GM19023 (cell line): ENCODE data around the gene ABCC4.

Source experiments
- ATAC-seq: cut with Tn5 transposase; IDR thresholded peaks from one replicate; pipeline ENCODE4 v1.9.1; 2021; ENCODE audit warnings: mild to moderate bottlenecking, moderate library complexity; ENCODE audit not compliant: unreplicated experiment

The ABCC4 gene

DNA sequence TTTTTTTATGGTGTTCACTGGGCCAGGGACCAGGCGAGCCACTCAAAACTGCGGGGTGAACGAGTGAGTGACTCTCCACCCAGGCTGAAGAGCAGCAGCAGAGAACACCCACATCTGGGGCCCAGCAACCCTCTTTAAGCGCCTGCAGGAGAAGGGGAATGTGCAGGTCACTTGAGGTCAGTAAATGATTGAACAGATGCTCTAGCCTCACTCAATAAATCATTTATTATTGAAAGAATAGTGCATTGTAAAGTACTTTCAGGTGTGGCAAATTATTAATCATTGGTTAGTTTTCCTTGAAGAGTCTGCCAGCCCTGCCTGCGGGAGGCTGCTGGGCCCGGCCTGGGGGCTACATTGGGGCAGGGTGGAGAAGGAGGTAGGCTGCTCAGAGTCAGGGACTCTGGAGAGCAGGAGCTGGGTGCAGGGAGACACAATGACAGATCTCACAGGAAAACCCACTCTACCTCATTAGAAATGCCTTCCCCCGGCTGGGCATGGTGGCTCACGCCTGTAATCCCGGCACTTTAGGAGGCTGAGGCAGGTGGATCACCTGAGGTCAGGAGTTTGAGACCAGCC is 42.5 kb downstream of the ABCC4 start:
- peak; percentile 53 for ATAC-seq

DNA sequence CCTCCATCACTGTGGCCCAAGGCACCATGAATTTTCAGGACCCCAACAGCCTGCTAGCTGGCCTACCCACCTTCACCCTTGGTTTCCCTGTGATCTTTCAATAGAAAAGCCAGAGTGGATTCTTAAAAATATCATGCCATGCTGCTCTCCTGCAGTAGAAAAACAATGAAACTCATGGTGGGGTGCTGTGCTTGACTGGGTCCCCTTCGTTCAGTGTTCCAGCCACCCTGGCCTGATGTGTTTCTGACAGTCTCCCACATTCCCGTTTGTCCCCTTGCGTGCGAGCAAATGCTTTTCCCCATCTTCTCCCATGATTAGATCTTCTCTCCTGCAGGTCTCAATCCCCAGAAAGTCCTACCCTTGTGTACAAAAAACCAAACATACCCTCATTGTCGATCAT is 43.2 kb downstream of the ABCC4 start:
- ATAC-seq = no peak

DNA sequence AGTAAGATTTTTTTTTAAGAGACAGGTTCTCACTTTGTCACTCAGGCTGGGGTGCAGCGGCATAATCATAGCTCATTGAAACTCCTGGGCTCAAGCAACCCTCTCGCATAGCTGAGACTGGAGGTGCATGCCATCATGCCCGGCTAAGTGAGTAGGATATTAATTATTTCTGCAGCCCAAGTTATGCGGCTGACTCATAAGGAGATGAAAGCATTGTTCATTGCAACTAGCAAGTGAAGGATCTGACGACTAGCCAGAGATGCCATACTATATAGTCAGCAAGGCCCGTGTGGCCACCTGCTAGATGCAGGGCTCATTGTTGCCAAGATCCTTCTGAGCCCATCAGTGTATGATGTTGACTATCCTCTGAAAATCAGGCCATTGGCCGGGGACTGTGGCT is 45.2 kb downstream of the ABCC4 start:
- no peak for ATAC-seq

DNA sequence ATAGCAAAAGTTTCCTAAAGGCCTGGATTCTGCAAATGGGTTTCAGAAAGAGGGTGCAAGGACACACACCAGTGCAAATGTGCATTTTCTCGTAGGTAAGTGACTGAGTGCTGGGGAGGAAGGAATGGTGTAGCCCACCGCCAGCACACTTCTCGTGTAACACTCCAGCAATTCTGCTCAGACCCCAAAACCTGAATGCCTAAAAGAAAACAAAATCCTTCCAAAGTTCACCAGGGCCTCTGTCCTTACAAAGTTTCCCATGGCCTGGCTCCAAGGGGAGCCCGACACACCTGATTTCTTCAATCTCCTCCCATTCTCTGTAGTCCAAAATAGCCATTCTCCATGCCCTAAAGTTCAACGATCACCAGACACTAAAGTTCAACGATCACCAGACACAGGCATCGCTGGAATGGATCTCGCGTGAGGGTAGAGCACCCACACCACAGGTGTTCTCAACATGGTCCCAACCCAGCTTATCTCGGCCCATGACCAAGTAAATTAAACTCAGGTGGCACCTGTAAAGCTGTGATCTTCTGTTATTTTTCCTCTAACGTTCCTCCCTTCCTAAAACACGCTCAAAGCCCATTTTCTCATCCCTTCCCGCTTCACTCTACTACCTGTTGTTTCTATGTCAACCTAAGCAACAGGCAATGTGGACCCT is 46.0 kb downstream of the ABCC4 start:
- no peak for ATAC-seq

DNA sequence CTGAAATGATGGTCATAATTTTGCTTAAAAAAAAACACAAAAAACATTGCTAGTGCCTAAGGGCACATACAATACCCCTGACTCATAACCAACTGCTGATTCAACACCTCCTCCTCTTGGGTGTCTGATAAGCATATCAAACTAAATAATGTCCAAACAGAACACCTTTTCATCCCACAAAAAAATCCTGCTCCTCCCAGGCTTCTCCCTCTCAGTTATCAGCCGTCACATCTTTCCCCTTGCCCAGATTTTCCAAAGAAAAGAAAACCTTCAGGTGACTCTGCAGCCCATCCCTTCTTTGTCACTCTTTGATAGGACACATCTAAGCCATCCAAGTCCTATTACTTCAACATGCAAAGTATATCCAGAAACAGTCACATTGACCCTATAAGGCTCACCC is 46.9 kb downstream of the ABCC4 start:
- no peak for ATAC-seq

DNA sequence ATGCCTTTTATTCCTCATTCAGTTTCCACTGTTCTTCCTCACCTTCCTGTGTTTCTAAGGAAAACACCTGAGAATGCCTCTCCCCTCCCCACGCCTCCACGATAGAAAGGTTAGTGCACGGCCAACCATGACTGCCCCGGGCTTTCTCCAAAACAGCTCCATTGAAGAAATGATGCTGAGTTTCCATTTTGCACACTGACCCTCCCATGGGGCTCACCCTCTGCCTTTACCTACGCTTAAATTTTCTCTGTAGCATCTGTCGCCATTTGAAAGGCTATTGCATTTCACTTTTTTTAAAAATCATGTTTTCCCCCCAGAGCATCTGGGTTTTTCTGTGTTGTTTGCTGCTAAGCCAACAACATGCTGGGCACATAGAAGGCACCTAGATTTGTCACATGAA is 48.2 kb downstream of the ABCC4 start:
- ATAC-seq = no peak

DNA sequence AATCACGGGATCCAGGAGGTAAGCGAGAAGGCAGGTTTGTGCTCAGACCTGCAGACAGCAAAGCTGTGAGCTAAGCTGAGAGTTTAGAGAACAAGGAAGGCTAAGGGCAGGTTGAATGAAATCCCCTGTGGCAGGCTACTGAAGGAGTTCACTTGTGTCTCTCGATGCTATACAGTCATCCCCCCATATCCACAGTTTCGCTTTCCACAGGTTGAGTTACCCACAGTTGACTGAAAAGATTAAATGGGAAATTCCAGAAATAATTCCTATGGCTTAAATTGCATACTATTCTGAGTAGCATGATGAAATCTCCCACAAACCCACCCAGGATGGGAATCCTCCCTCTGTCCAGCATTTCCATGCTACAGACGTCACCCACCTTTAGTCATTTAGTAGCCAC is 49.6 kb downstream of the ABCC4 start:
- peak; percentile 44 for ATAC-seq

DNA sequence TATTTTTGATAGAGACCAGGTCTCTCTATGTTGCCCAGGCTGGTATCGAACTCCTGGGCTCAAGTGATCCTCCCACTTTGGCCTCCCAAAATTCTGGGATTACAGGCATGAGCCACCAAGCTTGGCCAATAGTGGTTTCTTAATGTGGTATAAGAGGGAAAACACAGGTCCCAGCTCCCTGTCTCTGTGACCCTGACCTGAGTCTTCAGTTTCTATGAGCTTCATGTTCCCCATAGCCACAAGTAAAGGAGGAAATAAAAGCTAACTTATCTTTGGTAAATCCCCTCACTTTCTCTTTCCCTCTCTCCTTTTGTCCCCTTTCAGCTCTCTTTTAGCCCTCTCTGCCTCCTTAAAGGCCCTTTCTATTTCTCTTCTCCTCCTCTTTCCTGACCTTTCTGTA is 50.3 kb downstream of the ABCC4 start:
- ATAC-seq = no peak

DNA sequence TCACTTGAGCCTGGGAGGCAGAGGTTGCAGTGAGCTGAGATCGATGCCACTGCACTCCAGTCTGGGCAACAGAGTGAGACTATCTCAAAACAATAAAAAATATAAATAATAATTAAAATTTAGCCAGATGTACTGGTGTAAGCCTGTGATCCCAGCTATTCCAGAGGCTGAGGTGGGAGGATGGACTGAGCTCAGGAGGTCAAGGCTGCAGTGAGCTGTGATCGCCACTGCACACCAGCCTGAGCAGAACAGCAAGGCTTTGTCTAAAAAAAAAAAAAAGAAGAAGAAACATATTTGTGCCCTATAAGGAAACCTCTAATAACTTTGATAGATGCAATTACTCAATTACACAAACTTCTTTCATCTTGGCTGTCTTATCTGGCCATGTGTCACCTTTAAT is 52.3 kb downstream of the ABCC4 start:
- no peak for ATAC-seq

DNA sequence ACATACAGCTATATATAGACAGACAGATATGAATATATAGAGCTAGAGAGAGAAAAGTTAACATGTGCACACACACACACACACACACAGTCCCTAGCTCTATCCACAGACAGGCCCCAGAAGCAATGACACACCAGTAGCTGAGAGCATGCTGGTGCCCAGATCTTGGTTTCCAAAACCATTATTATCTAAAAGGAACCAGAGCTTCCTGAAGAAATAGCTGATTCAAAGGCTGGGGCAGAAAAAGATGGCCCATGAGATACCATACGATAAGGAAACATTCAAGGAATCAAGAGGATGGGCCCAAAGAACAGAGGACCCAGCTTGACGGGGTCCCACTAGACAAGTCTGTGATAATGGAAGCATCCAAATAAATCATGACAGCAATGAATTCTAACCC is 53.4 kb downstream of the ABCC4 start:
- ATAC-seq = no peak

DNA sequence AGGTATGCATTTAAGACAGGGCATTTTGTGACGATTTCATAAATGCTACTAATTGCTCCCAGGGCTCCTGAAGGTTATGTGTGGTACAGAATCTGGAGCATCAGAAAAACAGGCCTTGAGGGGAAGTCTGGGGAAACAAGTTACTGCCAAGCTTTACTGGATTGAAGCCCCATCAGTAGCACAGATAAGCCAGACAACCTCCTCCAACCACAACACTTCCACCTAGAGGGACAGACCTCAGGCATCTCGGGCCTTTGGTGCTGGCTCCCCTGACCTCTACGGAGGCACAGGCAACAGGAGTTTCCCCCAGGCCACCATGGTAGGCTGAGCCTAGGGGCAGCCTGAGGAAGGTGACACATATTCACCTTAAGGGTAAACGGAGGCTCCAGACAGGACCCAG is 54.1 kb downstream of the ABCC4 start:
- no peak for ATAC-seq

DNA sequence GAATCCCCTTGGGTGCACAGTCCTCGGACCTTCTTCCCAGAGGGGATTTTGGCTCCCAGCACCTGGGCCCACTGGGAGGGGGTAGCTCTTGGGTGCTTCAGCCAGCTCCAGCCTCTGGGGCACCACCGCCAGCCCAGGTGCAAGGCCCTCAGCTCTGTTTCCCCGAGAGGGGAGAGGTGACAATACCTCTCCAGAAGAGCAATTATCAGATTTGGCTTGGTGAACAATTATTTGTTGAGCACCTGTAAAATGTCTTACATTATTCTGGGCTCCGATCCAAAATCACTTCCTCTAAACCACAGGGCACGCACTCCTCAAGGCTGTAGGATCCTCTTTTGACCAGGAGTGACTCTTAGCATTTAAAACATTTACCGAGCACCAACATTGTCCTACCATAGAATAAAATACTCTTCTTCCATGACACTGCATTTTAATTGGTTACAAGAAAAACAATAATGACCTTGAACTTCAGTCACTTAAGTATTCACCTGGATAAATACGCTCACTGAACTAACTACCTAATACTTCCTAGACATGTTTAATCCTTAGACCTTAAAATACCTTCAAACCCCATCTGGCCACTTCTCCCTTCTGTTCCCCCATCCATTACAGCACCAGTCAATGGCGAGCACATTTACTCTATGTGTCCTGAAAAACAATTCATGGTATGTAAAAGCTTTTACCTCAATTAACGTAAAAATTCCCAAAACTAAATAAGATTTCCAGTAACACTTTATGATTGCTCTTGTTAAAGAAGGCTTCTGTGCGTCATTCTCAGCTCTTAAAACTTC is 54.8 kb downstream of the ABCC4 start:
- no peak for ATAC-seq

DNA sequence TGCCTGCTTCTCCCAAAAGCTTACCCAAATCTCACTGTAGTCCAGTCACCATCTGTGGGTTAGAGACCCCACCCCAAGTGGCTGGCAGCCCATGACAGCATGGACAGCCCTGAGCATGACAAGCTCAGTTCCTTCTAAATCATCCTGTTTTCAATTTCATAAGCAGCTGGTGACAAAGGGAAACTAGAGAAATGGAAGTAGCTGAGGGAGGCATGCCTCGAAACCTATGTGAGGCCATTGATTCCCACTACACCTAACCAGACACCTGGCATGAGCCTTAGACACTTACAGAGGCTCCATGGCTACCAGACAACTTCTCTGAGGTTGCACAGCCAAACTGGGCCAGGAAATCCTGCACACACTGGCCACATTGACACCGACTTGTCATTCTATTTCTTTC is 56.2 kb downstream of the ABCC4 start:
- peak; percentile 53 for ATAC-seq

DNA sequence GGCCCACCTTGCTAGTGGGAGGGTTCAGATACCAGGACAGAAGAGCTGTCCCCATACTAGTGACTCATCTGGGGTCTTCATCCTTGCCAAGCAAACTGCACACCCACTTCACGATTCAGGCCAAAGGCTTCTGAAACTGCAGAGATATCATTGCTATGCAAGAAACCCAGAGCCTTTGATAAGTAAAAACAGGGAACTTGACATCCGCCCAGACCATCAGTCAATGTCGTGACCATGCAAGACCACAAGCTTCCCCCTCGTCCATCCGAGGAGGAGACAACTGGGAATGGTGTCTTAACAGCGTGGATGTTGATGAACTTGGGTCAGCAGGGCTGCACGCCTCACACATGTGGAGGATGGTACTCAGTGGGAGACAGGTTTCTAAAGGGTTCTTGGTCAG is 58.0 kb downstream of the ABCC4 start:
- ATAC-seq = no peak

DNA sequence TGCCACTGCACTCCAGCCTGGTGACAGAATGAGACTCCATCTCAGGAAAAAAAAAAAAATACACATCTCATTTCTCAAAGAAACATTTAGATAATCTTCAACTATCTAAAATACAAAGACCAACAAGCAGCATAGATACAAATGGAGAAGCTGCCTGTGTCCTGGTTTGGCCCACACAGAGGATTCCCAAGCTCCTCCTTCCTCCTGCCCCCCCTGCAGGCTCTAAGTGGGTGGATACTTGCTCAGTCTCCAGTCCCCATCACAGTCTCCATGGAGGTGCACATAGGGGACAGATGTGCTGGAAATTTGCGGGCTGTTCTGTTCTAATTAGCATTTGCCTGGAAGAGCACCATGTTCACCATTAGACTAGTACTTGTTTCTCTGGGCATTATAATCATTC is 59.9 kb downstream of the ABCC4 start:
- no peak for ATAC-seq

DNA sequence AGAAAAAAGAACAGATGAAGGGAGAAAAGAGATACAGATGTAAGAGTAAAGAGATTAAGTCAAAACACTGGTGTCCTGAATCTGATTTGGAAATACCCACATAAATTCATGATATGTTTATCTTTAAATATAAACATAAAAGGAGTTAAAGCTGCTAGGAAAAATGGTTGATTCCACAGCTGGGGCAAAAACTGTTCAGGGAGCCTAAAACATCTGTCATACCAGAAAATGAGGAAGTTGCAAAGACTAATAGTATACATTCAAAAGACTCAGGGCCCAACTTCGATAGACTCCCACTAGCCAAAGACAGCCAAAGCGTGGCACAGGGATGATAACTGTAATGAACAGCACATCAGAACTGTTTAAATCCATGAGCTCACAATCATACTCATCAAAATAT is 62.0 kb downstream of the ABCC4 start:
- ATAC-seq = peak; percentile 47

DNA sequence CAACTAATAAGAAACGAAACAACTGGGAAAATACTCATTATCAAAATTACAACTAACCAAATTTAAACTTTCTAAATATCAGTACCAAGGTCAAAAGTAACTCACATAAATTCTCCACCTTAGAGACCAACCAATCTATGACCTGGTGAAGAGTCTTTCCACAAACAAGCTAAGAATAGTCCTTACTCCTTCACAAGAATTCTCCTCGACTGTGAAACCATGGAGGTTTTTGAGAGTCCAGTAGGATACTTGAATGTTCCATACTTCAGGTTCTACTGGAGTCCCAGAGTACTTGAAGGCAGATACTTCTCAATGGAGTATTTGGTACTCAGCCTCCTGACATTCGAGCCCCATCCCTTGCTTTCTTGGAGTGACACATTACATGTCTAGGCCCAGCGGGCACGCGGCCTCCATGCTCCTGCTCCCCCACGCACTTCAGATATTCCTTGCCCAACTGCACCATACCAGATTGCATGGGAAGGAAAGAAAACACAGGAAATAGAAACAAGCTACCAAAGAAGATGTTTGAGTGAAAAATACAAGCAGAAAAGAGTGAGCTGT is 63.9 kb downstream of the ABCC4 start:
- no peak for ATAC-seq

DNA sequence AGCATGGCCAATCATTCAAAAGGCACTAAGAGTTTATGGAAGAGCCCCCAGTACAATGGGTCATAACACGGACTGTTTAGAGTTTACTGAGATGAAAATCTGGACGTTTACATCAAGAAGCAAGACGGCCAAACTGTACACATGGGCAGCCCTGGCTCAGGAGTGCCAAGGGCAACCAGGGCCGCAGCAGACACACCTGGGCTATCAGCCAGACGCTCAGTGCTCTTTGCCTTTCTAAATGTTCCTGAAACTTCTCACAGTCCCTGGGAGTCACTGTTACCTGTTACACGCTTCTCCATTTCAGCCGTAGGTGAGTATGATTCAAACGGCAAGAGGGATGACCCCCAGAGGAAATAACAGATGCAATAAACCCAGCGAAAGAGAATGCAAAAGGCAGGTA is 64.5 kb downstream of the ABCC4 start:
- ATAC-seq = no peak

DNA sequence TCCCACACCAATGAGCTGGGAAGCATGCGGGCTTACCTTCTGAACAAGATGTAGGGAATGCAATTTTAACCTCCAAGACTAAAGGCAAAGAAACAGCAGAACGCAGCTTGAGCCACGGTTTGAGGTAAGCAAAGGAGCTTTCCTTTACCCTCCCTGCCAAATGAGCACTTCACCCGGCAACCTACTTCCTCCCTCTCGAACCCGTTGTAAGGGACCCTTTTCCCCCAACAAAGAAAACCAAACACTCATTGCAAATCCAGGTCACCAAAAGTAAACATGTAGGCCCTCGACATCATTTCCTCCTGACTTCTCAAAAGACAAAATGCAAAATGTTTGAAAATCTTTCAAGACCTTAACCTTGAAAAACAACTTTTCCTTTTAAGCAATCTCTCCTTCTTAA is 65.3 kb downstream of the ABCC4 start:
- ATAC-seq = no peak

DNA sequence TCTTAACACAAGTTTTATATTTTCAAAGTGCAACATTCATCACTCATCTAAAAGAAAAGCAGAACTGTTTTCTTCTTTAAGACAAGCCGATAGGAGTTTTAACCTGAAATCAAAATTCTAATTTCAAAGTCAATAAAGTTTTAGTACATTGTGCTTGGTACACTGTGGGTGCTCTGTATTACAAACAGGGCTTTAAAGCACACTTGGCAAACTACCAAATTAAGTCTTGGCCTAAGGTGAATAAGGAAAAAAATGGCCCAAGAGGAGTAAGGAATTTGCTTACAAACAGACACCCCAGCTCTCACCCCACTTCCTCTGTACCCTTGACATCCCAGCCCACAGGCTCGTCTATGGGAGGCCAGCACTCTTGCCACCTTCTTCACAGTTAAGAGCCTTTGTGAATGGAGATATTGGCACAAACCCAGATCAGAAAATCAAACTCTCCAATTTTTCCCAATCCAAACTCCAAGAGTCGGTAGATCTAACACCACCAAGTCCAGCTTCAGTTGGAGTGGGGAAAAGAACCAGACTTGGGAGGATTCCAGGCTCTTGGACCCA is 66.0 kb downstream of the ABCC4 start:
- ATAC-seq = no peak

DNA sequence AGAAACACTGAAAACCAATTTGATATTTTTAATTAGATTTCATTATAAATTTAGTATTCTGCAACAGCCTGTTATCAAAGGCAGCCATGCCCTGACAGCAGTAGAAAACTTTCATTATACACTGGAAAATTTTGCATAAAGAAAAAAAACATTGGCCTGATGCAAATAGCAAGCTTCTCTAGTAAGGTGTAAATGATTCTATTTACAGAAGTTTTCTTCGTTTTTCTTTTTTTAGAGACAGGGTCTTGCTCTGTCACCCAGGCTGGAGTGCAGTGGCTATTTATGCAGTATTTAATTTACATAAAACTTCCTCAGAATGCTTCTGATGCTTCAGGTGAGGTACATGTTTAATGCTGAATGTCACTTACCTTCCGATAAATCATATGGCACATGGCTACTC is 67.0 kb downstream of the ABCC4 start:
- ATAC-seq = peak; percentile 81
